Measurements from ENCODE around the gene GRAMD2B.

The GRAMD2B gene

GRCh38 chr5:126521130-126521529 lies 97.9 kb downstream of the GRAMD2B start:
- DNase-seq (ENCODE audit: low read depth) = no peak
- TF ChIP-seq, protein P1, sequence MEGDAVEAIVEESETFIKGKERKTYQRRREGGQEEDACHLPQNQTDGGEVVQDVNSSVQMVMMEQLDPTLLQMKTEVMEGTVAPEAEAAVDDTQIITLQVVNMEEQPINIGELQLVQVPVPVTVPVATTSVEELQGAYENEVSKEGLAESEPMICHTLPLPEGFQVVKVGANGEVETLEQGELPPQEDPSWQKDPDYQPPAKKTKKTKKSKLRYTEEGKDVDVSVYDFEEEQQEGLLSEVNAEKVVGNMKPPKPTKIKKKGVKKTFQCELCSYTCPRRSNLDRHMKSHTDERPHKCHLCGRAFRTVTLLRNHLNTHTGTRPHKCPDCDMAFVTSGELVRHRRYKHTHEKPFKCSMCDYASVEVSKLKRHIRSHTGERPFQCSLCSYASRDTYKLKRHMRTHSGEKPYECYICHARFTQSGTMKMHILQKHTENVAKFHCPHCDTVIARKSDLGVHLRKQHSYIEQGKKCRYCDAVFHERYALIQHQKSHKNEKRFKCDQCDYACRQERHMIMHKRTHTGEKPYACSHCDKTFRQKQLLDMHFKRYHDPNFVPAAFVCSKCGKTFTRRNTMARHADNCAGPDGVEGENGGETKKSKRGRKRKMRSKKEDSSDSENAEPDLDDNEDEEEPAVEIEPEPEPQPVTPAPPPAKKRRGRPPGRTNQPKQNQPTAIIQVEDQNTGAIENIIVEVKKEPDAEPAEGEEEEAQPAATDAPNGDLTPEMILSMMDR (conservative IDR thresholded peaks at IDR 0.05; ENCODE audit: low read depth, low read length) = no peak
- H3K4me3 ChIP-seq (ENCODE audit: low read length) = no peak overlapping the region

DNA sequence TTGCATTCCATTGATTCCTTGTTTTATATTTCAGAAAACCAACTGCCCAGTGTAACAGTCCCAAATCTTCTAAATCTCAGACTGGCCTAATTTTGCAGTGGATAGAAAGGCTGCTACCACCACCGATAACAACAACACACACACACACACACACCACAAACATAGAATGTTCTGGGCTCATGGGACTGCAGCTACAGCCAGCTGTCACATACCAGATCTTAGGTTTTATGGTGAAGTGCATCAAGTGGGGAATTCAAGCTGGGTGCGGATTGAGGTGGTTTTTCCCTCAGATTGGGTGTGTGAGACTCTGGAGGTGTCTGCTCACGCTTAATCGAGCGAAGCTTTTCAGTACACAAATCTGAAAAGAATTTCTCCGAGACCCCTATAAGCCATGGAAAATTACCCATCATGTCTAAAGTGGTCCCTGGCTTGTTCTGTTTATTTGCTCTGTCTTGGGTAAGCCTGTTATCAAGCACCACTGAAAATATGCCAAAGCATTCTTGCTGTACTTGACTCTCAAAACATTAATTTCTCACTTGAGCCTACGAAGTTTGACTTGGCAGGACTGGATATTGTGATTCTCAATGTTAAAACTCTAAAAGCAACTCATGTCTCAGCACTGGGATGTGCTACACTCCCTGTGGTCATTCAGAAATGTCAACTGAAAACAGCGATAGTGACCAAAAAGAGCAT lies 100.8 kb downstream of the GRAMD2B start:
- DNase-seq (ENCODE audit: low read depth) = no peak
- H3K4me3 ChIP-seq (ENCODE audit: low read length) = no peak overlapping the region
- TF ChIP-seq, protein P1 (conservative IDR thresholded peaks at IDR 0.05; ENCODE audit: low read depth, low read length) = no peak

DNA sequence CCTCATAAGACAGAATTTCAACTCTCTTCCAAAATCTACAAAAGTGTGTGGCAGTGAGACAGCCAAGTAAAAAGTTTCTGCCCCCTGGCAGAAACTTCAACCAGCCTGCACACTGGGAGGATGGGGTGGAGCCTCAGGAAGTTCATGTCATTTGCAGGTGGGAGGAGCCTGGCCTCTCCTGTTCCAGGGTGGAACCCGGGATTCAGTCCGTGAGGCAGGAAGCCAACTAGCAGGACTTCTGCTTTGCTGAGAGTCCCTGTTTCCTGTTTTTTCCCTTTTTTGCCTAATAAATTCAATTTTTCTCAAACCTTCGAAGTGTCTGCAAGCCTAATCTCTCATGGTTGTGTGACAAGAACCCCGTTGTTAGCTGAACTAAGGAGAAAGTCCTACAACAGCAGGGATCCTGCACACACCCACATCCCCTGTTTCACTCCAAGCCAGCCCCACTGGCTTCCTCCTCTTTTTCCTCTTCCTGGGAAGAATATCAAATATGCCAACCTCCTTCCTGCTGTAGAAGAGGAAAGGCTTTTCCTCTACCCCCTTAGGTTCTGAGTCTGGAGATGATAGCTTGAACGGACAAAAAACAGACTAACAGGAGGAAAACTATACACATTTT lies 102.5 kb downstream of the GRAMD2B start:
- no peak for DNase-seq (ENCODE audit: low read depth)
- TF ChIP-seq, protein P1 (conservative IDR thresholded peaks at IDR 0.05; ENCODE audit: low read depth, low read length) = no peak
- H3K4me3 ChIP-seq (ENCODE audit: low read length) = no peak overlapping the region

- TF ChIP-seq, protein P1 (conservative IDR thresholded peaks at IDR 0.05; ENCODE audit: low read depth, low read length) = no peak
- DNase-seq (ENCODE audit: low read depth) = no peak
- no peak overlapping the region for H3K4me3 ChIP-seq (ENCODE audit: low read length)
Measured at GRCh38 chr5:126526493-126526892, 103.3 kb downstream of the GRAMD2B start.

DNA sequence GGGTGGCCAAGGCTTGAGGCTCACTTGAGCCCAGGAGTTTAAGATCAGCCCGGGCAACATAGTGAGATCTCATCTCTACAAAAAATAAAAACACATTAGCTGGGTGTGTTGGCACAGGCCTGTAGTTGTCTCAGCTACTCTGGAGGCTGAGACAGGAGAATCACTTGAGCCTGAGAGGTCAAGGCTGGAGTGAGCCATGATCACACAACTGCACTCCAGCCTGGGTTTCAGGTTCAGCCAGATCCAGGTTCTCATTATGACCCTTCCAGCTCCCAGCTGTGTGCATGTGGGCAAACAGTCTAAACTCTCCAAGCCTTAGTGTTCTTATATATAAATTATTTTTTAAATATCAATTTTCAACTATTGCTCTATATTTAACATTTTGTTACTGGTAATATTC lies 103.9 kb downstream of the GRAMD2B start:
- H3K4me3 ChIP-seq (ENCODE audit: low read length) = no peak overlapping the region
- TF ChIP-seq, protein P1 (conservative IDR thresholded peaks at IDR 0.05; ENCODE audit: low read depth, low read length) = no peak
- no peak for DNase-seq (ENCODE audit: low read depth)

- H3K4me3 ChIP-seq (ENCODE audit: low read length) = no peak overlapping the region
- TF ChIP-seq, protein P1 (conservative IDR thresholded peaks at IDR 0.05; ENCODE audit: low read depth, low read length) = no peak
- no peak for DNase-seq (ENCODE audit: low read depth)
Measured at GRCh38 chr5:126527892-126528291, 104.7 kb downstream of the GRAMD2B start.

- TF ChIP-seq, protein P1 (conservative IDR thresholded peaks at IDR 0.05; ENCODE audit: low read depth, low read length) = no peak
- no peak overlapping the region for H3K4me3 ChIP-seq (ENCODE audit: low read length)
- no peak for DNase-seq (ENCODE audit: low read depth)
Measured at GRCh38 chr5:126531543-126532120, 108.4 kb downstream of the GRAMD2B start.

Measured in retinal pigment epithelial cell (primary cell).